ENCODE measurements around the gene HDAC2.

- TF ChIP-seq TAF1 (IDR thresholded peaks at IDR 0.05; ENCODE audit: low read depth): no peak
- no peak for TF ChIP-seq USF1 (IDR thresholded peaks at IDR 0.05)
- TF ChIP-seq FOXM1 (IDR thresholded peaks at IDR 0.05; ENCODE audit: borderline replicate concordance, low read depth): no peak
- TF ChIP-seq YY1 (IDR thresholded peaks at IDR 0.05; ENCODE audit: low read depth): no peak
- TF ChIP-seq EP300 (IDR thresholded peaks at IDR 0.05; ENCODE audit: borderline replicate concordance): no peak
- no peak for TF ChIP-seq CREB1 (IDR thresholded peaks at IDR 0.05; ENCODE audit: low read depth)
- TF ChIP-seq REST (IDR thresholded peaks at IDR 0.05; ENCODE audit: low read depth): no peak
- no peak for TF ChIP-seq TEAD4 (IDR thresholded peaks at IDR 0.05)
- TF ChIP-seq, protein P1, sequence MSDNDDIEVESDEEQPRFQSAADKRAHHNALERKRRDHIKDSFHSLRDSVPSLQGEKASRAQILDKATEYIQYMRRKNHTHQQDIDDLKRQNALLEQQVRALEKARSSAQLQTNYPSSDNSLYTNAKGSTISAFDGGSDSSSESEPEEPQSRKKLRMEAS (IDR thresholded peaks at IDR 0.05): no peak
- TF ChIP-seq ZBTB7A (IDR thresholded peaks at IDR 0.05; ENCODE audit: low read depth): no peak
Observed at GRCh38 chr6:114000069-114000468, 29.1 kb upstream of the HDAC2 start.
